HG03095 (cell line): Measurements from ENCODE around the gene DENND4C.
"Not testable (repeated sequence)": the region's sequence is repeated elsewhere in the genome, so short reads cannot be mapped to it uniquely, and the experiment has no call there.

ENCODE experiments used
- ATAC-seq: cut with Tn5 transposase; IDR thresholded peaks from one replicate; pipeline ENCODE4 v1.9.1; 2021; ENCODE audit warnings: moderate library complexity; ENCODE audit not compliant: unreplicated experiment

The DENND4C gene

DNA sequence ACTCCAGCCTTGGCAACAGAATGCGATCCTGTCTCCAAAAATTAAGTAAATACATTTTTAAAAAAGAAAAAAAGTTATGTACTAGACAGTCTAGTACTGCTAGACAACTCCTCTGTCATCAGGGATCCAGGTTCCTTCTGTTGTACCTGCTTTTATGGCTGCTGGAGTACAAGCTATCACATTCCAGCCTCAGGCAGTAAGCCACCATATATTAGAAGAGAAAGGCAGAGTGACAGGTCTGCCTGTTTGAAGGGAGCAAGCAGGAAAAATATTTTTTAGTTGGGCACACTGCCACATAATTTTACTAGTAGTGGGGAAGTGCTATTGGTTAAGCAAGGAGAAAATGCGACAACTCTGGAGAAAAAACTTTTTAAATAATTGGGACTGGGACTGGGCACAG, 138.6 kb downstream of the DENND4C start:
- no peak for ATAC-seq

DNA sequence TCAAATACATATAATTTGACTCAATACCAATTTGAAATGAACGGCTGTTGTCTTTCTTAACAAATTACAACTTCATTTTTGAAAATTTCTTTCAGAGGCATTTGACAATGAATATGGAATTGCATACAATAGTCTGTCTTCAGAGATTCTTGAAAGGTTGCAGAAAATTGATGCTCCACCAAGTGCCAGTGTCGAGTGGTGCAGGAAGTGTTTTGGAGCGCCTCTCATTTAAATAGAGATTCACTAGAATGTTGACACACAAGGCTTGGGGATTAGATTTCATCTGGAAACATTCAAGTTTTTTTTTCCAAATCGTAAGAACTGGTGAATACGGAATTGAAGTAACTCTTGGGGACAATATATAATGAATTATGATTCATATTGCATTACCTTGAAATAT, 141.4 kb downstream of the DENND4C start:
- ATAC-seq = no peak

GRCh38 chr9:19372567-19372966, 142.1 kb downstream of the DENND4C start:
- ATAC-seq = no peak

GRCh38 chr9:19373527-19373926, 143.0 kb downstream of the DENND4C start:
- no peak for ATAC-seq

- ATAC-seq = no peak
These were observed 145.0 kb downstream of the DENND4C start for GRCh38 chr9:19375538-19375937.

DNA sequence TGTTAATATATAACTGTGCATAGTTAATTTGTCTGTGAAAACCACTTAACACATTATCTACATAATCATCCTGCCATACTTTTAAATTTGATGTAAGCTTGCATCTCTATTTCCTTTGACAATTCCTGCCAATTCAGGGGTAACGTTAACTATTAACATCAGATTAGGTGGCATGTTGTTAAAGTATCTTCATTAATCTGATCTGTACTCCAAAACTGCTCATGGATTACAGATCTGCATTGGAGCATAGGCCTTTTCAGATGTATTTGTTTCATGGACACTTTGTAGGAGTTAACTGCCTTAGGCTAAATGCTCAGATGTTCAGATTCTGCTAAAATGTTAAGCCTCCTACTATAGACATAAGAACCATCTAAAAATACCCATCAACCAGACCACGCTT, 146.4 kb downstream of the DENND4C start:
- ATAC-seq = no peak

DNA sequence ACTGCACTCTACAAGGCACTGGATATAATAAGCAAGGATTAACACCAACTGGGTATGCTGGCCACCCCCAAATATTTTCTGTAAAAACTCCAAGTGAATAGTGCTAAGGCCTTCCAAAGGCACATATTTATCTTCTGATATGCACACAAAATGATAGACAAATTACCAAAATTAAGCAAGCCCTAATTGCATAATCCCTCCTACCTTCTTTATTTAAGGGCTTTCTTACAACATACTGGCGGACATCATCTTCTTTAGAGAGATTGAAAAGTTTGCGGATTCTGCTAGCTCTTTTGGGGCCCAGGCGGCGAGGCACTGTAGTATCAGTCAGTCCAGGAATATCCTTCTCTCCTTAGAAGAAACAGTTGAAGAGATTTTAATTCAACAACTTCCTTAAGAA, 147.7 kb downstream of the DENND4C start:
- ATAC-seq = no peak

GRCh38 chr9:19378647-19379046, 148.2 kb downstream of the DENND4C start:
- ATAC-seq = no peak

GRCh38 chr9:19379283-19379682, 148.8 kb downstream of the DENND4C start:
- no peak for ATAC-seq

- peak; percentile 29 for ATAC-seq
These were observed 149.2 kb downstream of the DENND4C start for GRCh38 chr9:19379697-19380046.

- ATAC-seq = no peak
These were observed 150.3 kb downstream of the DENND4C start for GRCh38 chr9:19380826-19381075.

GRCh38 chr9:19381656-19382055, 151.2 kb downstream of the DENND4C start:
- ATAC-seq = no peak

- not testable (repeated sequence) for ATAC-seq
These were observed 154.7 kb downstream of the DENND4C start for GRCh38 chr9:19385212-19385611.

GRCh38 chr9:19385786-19386501, 155.5 kb downstream of the DENND4C start:
- ATAC-seq = no peak

DNA sequence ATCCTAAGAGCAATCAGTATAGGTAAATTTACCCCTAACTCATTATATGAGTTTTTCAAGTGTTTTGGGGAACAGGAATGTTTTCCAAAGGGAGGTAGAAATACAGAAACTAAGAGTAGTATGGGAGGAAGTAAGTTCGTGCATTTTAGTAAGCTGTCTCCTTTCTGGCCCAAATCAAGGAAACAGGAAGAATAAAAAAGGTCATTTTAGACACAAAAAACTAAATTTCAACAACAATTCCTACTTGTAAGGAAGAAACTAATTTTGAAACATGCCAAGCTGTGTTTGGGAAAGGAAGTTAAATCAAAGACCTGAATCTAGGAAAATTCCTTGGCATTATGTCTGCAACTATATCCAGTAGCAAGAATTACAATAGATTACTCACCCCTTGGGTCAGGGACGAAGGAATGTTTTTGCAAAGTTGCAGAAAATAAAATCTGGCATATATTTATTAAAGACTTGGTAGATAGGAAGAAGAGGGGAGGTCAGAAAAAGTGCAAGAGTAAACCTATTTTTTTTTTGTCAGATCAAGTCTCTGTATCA, 156.1 kb downstream of the DENND4C start:
- no peak for ATAC-seq

DNA sequence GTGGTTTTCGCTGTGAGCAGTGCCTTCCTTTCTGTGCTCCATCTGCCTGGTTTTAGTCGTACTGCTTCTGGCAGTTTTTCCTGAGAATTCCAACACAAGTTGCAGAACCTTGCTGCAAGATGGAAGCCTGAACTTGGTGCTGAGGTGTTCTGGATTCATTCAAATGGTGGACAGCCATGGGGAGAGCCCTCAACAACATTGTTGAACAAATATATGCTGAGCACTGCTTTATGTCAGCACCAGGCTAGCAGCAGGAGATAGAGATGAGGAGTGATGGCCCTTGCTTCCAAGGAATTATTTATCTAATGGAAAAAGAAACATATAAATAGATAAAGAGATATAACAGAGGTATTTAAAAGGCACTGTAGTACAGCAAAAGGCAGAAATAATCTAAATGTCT, 156.8 kb downstream of the DENND4C start:
- ATAC-seq = no peak

- ATAC-seq = not testable (repeated sequence)
These were observed 159.0 kb downstream of the DENND4C start for GRCh38 chr9:19389539-19389938.

- ATAC-seq = no peak
These were observed 167.4 kb downstream of the DENND4C start for GRCh38 chr9:19397845-19398244.

DNA sequence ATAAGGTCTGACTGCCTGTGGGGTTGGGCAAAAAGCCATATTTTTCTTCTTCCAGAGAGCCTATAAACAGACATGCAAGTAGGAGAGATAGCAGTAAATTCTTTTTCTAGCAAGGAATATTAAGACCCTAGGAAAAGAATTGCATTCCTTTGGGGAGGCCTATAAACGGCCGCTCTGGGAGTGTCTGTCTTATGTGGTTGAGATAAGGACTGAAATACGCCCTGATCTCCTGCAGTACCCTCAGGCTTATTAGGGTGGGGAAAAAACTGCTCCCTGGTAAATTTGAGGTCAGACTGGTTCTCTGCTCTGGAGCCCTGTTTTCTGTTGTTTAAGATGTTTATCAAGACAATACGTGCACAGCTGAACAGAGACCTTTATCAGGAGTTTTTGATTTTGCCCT, 172.7 kb downstream of the DENND4C start:
- not testable (repeated sequence) for ATAC-seq

DNA sequence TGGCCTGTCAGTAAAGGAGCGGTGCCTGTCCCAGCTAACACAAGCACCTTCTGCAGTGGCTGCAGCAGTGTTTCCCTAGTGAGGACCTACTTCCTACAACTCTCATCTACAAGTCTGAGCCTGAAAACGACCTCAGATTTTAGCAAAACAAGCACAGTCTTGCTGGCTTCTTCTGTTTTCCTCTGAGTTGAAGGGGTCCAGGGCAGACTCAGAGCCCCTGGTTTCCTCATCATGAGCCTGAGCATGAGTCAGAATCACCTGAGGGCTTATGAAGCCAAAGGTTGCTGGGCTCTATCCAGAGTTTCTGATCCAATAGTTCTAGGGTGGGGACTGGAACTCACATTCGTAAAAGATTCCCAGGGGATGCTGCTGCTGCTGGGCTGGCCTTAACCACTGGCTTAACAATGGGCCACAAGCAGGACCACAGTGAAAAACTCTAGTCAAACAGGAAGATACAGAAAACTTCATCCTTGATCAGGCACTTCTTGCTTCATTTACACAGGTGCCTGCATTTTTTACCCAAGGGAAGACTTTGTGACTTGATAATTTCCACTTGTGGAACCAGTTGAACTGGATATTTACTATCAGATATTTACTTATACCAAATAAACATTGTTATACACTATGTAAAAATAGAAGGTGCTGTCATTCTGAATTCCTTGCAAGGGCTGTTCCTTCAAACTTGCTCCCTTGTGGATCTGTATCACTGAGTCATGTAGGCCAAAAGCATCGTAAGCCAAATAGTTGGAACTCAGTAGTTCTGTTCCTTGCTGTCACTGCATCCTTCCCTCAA, 174.0 kb downstream of the DENND4C start:
- ATAC-seq = no peak

GRCh38 chr9:19405771-19406170, 175.3 kb downstream of the DENND4C start:
- no peak for ATAC-seq

DNA sequence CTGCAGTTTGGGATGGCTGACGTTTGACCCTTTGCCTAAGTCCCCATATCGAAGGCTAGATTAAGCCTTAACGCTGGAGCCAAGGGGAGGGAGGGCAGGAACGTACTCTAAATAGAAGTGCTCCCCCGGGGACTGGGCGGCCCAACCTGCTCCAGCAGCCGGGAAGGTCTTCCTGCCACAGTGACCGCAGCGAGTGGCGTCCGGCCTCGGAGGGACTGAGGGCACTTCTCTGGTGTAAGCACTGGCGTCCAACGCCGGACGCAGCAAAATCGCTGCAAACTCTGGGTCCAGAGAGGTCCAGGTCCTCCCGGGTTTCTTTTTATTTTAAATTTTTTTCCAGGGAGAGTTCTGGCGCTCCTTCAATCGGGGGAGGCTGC, 177.8 kb downstream of the DENND4C start:
- ATAC-seq = peak; percentile 5
